GM13976 (cell line): Measurements from ENCODE around the gene SMYD3.

ENCODE experiments used
- DNase-seq: peaks from one replicate; pipeline ENCODE4 v3.0.0; 2012; ENCODE audit warnings: low spot score
- in situ Hi-C: fragments of 300-500 bp; cut with MboI; formaldehyde crosslinking; loops from one replicate; pipeline ENCODE4 v1.12.0; 2022; ENCODE audit warnings: low sequenced_read_pairs, mixed read lengths, inconsistent platforms; ENCODE audit not compliant: unreplicated experiment
- TF ChIP-seq, protein P1 (sequence below): IDR thresholded peaks from 2 replicates; pipeline ENCODE4 v1.5.1; 2012; ENCODE audit warnings: borderline replicate concordance, mild to moderate bottlenecking; ENCODE audit not compliant: insufficient read depth; ENCODE audit errors: extremely low read depth, missing control alignments, control extremely low read depth

Gene SMYD3

DNA sequence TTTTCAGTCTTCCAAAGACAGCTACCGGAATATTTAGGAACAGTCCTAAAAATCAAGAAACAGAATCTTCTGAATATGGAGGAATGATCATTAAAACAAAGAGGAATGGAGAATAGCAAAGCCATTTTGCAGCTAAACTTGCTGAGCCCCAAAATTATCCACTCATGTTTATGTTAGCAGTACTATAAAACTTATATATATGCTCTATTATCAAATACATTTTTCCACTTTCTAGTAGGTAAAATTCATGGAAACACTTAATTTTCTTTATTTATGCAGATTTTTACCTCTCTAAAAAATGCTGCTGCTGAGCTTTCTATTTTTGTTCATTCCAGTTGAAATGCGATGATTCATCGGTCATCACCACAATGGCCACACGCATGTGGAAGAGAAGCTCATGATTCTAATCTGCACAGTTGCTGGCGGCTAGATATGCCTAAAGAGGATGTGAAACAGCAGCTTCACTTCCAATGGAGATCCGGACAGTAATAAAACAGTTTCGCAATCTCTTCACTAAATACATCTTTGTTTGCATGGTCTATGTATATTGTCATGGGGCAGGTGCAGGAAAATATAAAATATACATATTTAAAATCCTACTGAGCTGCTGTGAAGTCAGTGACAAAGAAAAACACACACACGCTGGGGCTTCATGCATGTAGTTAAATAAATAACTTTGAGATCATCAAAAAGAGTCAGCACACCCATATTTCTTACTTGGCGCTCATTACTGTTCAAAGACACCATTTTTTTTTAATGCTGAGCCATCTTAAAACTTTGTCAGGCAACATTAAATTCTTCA, 292.2 kb downstream of the SMYD3 start:
- in situ Hi-C loops = no loop called here
- TF ChIP-seq, protein P1, sequence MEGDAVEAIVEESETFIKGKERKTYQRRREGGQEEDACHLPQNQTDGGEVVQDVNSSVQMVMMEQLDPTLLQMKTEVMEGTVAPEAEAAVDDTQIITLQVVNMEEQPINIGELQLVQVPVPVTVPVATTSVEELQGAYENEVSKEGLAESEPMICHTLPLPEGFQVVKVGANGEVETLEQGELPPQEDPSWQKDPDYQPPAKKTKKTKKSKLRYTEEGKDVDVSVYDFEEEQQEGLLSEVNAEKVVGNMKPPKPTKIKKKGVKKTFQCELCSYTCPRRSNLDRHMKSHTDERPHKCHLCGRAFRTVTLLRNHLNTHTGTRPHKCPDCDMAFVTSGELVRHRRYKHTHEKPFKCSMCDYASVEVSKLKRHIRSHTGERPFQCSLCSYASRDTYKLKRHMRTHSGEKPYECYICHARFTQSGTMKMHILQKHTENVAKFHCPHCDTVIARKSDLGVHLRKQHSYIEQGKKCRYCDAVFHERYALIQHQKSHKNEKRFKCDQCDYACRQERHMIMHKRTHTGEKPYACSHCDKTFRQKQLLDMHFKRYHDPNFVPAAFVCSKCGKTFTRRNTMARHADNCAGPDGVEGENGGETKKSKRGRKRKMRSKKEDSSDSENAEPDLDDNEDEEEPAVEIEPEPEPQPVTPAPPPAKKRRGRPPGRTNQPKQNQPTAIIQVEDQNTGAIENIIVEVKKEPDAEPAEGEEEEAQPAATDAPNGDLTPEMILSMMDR = no peak
- DNase-seq = peak; percentile 70

DNA sequence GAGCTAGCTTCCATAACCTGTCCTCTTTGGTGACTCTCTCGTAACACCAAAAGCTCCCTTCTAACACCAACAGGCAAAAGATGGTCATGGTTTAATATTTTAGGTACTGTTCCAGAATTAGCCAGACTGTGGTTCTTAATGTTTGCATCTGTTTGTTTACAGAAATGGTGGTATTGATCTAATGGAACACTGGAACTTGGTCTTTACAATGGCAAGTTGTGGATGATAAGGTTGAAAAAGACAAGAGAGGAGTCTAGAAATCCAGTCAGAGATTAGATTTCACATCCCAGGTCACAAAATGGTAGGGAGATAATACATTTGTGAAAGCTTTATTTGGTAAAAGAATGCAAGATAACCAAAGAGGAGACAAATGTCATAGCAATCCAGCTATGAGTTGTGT, 293.1 kb downstream of the SMYD3 start:
- TF ChIP-seq, protein P1 = no peak
- no peak for DNase-seq
- in situ Hi-C loops = no loop called here

DNA sequence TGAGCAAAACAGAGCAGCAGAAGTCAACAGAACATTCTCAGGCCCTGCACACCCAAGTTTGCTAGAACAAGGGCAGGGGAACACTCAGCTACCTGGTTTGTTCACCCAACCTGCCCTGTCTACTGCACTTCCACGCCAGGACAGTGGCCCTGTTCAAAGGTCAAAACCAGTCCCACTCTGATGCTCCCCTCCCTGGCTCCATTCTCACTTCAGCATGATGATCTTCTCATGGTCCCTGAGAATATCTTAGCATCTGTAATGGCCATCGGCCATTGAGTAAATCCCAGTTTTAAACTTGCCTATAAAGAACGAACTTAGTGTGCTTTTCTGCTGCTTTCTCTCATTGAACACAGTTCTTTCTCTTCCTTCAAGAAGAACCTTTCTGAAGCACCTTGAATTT, 293.6 kb downstream of the SMYD3 start:
- TF ChIP-seq, protein P1 = no peak
- in situ Hi-C loops = no loop called here
- no peak for DNase-seq

DNA sequence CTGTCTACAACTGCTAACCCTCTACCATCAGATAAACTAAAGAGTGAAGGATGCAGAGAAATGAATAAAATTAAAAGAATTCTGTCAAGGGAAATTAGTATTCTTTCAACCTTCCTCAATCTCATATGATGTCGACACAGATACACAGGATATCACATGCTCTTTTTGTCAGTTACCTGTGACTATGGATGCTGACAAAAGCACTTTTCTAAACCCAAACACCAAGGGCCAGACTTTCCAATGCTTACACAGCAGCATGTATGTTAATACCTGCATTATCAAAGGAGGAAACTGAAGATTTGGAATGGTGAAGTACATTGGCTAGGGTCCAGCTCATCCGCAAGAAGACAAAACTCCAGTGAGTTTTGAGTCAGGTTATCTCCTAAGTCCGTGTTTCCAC, 294.0 kb downstream of the SMYD3 start:
- TF ChIP-seq, protein P1 = no peak
- in situ Hi-C loops = no loop called here

DNA sequence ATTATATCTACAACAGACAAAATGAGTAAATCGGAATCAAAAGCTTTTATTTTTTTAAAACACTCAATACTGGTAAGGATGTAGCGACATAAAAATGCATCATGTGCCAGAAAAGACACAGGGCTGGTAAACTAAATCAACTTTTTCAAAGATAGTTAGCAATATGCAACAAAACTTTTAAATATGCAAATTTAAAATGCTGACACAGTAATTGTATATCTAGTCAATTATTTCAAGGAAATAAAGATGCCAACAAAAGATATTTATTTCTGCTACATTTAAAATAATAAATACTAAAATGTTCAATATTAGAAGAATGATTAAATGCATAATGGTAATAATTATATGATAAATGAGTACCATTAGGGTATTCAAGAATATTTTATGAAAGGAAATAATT, 295.1 kb downstream of the SMYD3 start:
- DNase-seq = no peak
- TF ChIP-seq, protein P1 = no peak
- in situ Hi-C loops = no loop called here

More for the DNA sequence above, 294.0 kb downstream of the SMYD3 start:
- no peak for DNase-seq

DNA sequence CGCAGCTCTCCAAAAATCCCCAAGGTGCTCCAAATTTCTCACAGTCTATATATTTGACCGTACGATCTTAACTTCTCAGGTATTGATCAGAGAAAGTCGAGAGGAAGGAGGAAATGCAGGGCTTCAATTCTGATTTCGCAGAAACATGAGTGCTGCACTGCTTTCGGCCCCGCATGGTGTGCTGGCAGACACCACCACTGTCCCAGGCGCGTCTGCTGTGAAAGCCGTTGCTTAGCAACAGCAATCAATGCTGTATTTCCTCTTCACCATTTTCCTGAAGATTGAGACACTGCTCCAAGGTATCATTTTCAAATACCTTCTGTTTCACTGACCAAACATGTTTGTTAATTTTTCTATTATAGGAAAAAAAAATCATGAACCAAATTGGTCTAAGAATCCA, 296.3 kb downstream of the SMYD3 start:
- TF ChIP-seq, protein P1 = no peak
- in situ Hi-C loops = no loop called here
- DNase-seq = no peak
